GM12878 (cell line): ENCODE data around the gene LENEP. TPM values are rescaled to one million over a fixed set of nuclear protein-coding genes. Genes with fewer than 3 reads are reported as not detected.

Experiments
- CTCF ChIP-seq, 3 experiments: IDR thresholded peaks in 2 of 3; conservative IDR thresholded peaks in 1 of 3; 2 replicates each; pipeline ENCODE4 v1.5.1; 2011; ENCODE audit warnings: low read depth in 3 of 3, low read length in 3 of 3, mild to moderate bottlenecking in 3 of 3, control low read depth in 2 of 3, moderate library complexity in 2 of 3, inconsistent platforms in 1 of 3, mixed read lengths in 1 of 3; ENCODE audit not compliant: control insufficient read depth in 2 of 3, insufficient read depth in 1 of 3; ENCODE audit errors: extremely low read depth in 1 of 3
- SMARCA5 ChIP-seq: fragments of 450-650 bp; IDR thresholded peaks from 2 replicates; pipeline ENCODE4 v1.6.1; 2017; ENCODE audit warnings: mild to moderate bottlenecking
- ZBED1 ChIP-seq: IDR thresholded peaks from 2 replicates; pipeline ENCODE4 v1.6.1; 2016; ENCODE audit warnings: borderline replicate concordance
- ZNF592 ChIP-seq: fragments of 450-650 bp; IDR thresholded peaks from 2 replicates; pipeline ENCODE4 v1.6.1; 2017; ENCODE audit warnings: mild to moderate bottlenecking, moderate library complexity
- polyA plus RNA-seq, 11 experiments: library from polyadenylated mRNA; depleted of rRNA in 4 of 11; unstranded in 6 of 11; stranded (reverse) in 5 of 11; fragments of >200 nt; fragmentation: Nextera tagmentation in 4 of 11; fragmentation: Illumina TruSeq in 1 of 11; extraction: Ambion mirVana in 4 of 11; extraction: Trizol in 1 of 11; gene quantifications; 1 replicate in 1 of 11; 2 replicates in 10 of 11; pipeline versions ENCODE4 v1.2.1 to v1.2.3, GENCODE V29; 2011 to 2016; ENCODE audit warnings: inconsistent platforms in 2 of 11, missing spikeins in 2 of 11, low read depth in 1 of 11
- total RNA-seq, 4 experiments: library from RNA; depleted of rRNA in 3 of 4; stranded (reverse); fragments of >200 nt in 3 of 4; fragmentation: Illumina TruSeq in 1 of 4; extraction: Trizol in 1 of 4; gene quantifications; 2 replicates each; pipeline versions ENCODE4 v1.2.1 to v1.2.3, GENCODE V29; 2013 to 2021
- TF ChIP-seq, protein P1 (sequence below): fragments of 150-350 bp; IDR thresholded peaks from 2 replicates; pipeline ENCODE4 v1.6.1; 2016; ENCODE audit warnings: low read depth, low read length
- TF ChIP-seq, protein P2 (sequence below): fragments of 450-650 bp; formaldehyde crosslinking; IDR thresholded peaks from 2 replicates; pipeline ENCODE4 v1.5.0; 2022; ENCODE audit warnings: mild to moderate bottlenecking, missing genetic modification characterization
- TF ChIP-seq, protein P3 (sequence below): fragments of 450-650 bp; IDR thresholded peaks from 2 replicates; pipeline ENCODE4 v1.6.1; 2017; ENCODE audit warnings: mild to moderate bottlenecking

LENEP gene
- total and polyA plus RNA-seq, 10 of the 15 experiments (the other 5 are each of a cell fraction or from before 2014, with no cell fraction given), result 0.27 to 1.1 (median 0.64) TPM; not detected in 7

- TF ChIP-seq CTCF (IDR thresholded peaks at IDR 0.05 in 2 of 3, conservative IDR thresholded peaks at IDR 0.05 in 1 of 3; ENCODE audit: control insufficient read depth in 2 of 3, extremely low read depth in 1 of 3, insufficient read depth in 1 of 3, low read depth in 3 of 3, low read length in 3 of 3) (no peak), ZNF592 (no peak), SMARCA5 (no peak; the same call in 1 of the 2 replicates), ZBED1 (no peak)
- TF ChIP-seq, protein P1, sequence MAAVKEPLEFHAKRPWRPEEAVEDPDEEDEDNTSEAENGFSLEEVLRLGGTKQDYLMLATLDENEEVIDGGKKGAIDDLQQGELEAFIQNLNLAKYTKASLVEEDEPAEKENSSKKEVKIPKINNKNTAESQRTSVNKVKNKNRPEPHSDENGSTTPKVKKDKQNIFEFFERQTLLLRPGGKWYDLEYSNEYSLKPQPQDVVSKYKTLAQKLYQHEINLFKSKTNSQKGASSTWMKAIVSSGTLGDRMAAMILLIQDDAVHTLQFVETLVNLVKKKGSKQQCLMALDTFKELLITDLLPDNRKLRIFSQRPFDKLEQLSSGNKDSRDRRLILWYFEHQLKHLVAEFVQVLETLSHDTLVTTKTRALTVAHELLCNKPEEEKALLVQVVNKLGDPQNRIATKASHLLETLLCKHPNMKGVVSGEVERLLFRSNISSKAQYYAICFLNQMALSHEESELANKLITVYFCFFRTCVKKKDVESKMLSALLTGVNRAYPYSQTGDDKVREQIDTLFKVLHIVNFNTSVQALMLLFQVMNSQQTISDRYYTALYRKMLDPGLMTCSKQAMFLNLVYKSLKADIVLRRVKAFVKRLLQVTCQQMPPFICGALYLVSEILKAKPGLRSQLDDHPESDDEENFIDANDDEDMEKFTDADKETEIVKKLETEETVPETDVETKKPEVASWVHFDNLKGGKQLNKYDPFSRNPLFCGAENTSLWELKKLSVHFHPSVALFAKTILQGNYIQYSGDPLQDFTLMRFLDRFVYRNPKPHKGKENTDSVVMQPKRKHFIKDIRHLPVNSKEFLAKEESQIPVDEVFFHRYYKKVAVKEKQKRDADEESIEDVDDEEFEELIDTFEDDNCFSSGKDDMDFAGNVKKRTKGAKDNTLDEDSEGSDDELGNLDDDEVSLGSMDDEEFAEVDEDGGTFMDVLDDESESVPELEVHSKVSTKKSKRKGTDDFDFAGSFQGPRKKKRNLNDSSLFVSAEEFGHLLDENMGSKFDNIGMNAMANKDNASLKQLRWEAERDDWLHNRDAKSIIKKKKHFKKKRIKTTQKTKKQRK, result no peak
- TF ChIP-seq, protein P2, sequence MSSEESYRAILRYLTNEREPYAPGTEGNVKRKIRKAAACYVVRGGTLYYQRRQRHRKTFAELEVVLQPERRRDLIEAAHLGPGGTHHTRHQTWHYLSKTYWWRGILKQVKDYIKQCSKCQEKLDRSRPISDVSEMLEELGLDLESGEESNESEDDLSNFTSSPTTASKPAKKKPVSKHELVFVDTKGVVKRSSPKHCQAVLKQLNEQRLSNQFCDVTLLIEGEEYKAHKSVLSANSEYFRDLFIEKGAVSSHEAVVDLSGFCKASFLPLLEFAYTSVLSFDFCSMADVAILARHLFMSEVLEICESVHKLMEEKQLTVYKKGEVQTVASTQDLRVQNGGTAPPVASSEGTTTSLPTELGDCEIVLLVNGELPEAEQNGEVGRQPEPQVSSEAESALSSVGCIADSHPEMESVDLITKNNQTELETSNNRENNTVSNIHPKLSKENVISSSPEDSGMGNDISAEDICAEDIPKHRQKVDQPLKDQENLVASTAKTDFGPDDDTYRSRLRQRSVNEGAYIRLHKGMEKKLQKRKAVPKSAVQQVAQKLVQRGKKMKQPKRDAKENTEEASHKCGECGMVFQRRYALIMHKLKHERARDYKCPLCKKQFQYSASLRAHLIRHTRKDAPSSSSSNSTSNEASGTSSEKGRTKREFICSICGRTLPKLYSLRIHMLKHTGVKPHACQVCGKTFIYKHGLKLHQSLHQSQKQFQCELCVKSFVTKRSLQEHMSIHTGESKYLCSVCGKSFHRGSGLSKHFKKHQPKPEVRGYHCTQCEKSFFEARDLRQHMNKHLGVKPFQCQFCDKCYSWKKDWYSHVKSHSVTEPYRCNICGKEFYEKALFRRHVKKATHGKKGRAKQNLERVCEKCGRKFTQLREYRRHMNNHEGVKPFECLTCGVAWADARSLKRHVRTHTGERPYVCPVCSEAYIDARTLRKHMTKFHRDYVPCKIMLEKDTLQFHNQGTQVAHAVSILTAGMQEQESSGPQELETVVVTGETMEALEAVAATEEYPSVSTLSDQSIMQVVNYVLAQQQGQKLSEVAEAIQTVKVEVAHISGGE (CRISPR knock-in tag), result no peak
- TF ChIP-seq, protein P3, sequence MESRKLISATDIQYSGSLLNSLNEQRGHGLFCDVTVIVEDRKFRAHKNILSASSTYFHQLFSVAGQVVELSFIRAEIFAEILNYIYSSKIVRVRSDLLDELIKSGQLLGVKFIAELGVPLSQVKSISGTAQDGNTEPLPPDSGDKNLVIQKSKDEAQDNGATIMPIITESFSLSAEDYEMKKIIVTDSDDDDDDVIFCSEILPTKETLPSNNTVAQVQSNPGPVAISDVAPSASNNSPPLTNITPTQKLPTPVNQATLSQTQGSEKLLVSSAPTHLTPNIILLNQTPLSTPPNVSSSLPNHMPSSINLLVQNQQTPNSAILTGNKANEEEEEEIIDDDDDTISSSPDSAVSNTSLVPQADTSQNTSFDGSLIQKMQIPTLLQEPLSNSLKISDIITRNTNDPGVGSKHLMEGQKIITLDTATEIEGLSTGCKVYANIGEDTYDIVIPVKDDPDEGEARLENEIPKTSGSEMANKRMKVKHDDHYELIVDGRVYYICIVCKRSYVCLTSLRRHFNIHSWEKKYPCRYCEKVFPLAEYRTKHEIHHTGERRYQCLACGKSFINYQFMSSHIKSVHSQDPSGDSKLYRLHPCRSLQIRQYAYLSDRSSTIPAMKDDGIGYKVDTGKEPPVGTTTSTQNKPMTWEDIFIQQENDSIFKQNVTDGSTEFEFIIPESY, result no peak
Observed at GRCh38 chr1:154944401-154945159, 48.8 kb upstream of the LENEP start (continued).
